NCI-H2081 (cell line): ENCODE results near the gene LPO.

ENCODE experiments used
- DNase-seq, 2 experiments: peaks; one replicate each; lab custom pipeline; 2025; lab: John Stamatoyannopoulos, UW

LPO gene

GRCh38 chr17:58303971-58304749 is 65.8 kb downstream of the LPO start:
- peak; percentile 57 to 60 for DNase-seq

- no peak for DNase-seq
These were observed 66.5 kb downstream of the LPO start for GRCh38 chr17:58304750-58305486.

- DNase-seq, result no peak
These were observed 67.2 kb downstream of the LPO start for GRCh38 chr17:58305626-58306025.

GRCh38 chr17:58306131-58306951 is 68.0 kb downstream of the LPO start:
- DNase-seq, result no peak

GRCh38 chr17:58307468-58308172 is 69.2 kb downstream of the LPO start:
- DNase-seq, result no peak

GRCh38 chr17:58308173-58308984 is 70.0 kb downstream of the LPO start:
- DNase-seq, result no peak

- no peak for DNase-seq
These were observed 70.9 kb downstream of the LPO start for GRCh38 chr17:58308985-58309917.

GRCh38 chr17:58309918-58310259 is 71.5 kb downstream of the LPO start:
- DNase-seq, result no peak

- DNase-seq, result no peak
These were observed 72.4 kb downstream of the LPO start for GRCh38 chr17:58310511-58311428.

GRCh38 chr17:58311429-58311894 is 73.1 kb downstream of the LPO start:
- no peak for DNase-seq

GRCh38 chr17:58312021-58312630 is 73.7 kb downstream of the LPO start:
- no peak for DNase-seq

GRCh38 chr17:58312829-58313228 is 74.4 kb downstream of the LPO start:
- no peak for DNase-seq

- DNase-seq, result no peak
These were observed 75.7 kb downstream of the LPO start for GRCh38 chr17:58313815-58314705.

GRCh38 chr17:58314706-58315015 is 76.3 kb downstream of the LPO start:
- DNase-seq, result no peak

GRCh38 chr17:58315281-58315711 is 76.9 kb downstream of the LPO start:
- no peak for DNase-seq

- no peak for DNase-seq
These were observed 77.4 kb downstream of the LPO start for GRCh38 chr17:58315750-58316149.

GRCh38 chr17:58316260-58316960 is 78.0 kb downstream of the LPO start:
- DNase-seq, result no peak
